ENCODE measurements around the gene ANTXR2. TPM values are rescaled to one million over a fixed set of nuclear protein-coding genes. Genes with fewer than 3 reads are reported as not detected.

ANTXR2 gene
- total and polyA plus RNA-seq, 9 of the 15 experiments (the other 6 are each of a cell fraction or from before 2014, with no cell fraction given): 10.1 to 83.8 (median 60.3) TPM

- TF ChIP-seq CHD7 (IDR thresholded peaks at IDR 0.05; ENCODE audit: low read depth, low read length) (no peak), ZNF511 (CRISPR knock-in tag; IDR thresholded peaks at IDR 0.05) (no peak; the same call in 1 of the 2 replicates), TEAD1 (CRISPR knock-in tag; IDR thresholded peaks at IDR 0.05) (0 out of 4 replicates have a peak, but pooled peaks of 1 of the 2 experiments have one; percentile 33), PREB (CRISPR knock-in tag; IDR thresholded peaks at IDR 0.05) (no peak), FOXO4 (CRISPR knock-in tag; IDR thresholded peaks at IDR 0.05) (no peak), TEAD2 (tag; IDR thresholded peaks at IDR 0.05) (no peak), EZH2 (IDR thresholded peaks at IDR 0.05; ENCODE audit: borderline replicate concordance, low read depth, low read length) (no peak), ZNF766 (CRISPR knock-in tag; conservative IDR thresholded peaks at IDR 0.05) (no peak), EP400 (IDR thresholded peaks at IDR 0.05) (no peak), SNRNP70 (optimal IDR thresholded peaks at IDR 0.05; ENCODE audit: low read depth, low read length) (no peak), CBX3 (IDR thresholded peaks at IDR 0.05; ENCODE audit: borderline replicate concordance in 1 of 2, low read length in 2 of 2) (no peak), CCAR2 (IDR thresholded peaks at IDR 0.05; ENCODE audit: low read depth, low read length) (no peak), EHMT2 (IDR thresholded peaks at IDR 0.05) (no peak), HIVEP1 (CRISPR knock-in tag; IDR thresholded peaks at IDR 0.05) (0 out of 2 replicates have a peak, but pooled peaks have one; percentile 14)
Observed at GRCh38 chr4:80072228-80072743, 743 bp downstream of the ANTXR2 start (continued).

All from K562 (cell line).